Testis (tissue), 2 donors: Measurements from ENCODE around the gene SYNE2.
"Not testable (repeated sequence)": the region's sequence is repeated elsewhere in the genome, so short reads cannot be mapped to it uniquely, and the experiment has no call there.

ENCODE experiments used
- CTCF ChIP-seq, 3 experiments: fragments of 450-650 bp in 2 of 3; fragments of 200-600 bp in 1 of 3; sonication (generic) in 1 of 3; IDR thresholded peaks; one replicate each; pipeline ENCODE4 v1.5.1; 2016 to 2019; ENCODE audit warnings: antibody characterized with exemption in 3 of 3, mild to moderate bottlenecking in 2 of 3, moderate library complexity in 1 of 3
- POLR2A ChIP-seq: fragments of 450-650 bp; IDR thresholded peaks from one replicate; pipeline ENCODE4 v1.6.1; 2017; ENCODE audit warnings: antibody characterized with exemption, mild to moderate bottlenecking, moderate library complexity

- TF ChIP-seq CTCF (IDR thresholded peaks at IDR 0.05); POLR2A: not testable (repeated sequence)
These were observed 46.7 kb upstream of the SYNE2 start for GRCh38 chr14:63806064-63806463.
